ENCODE results near the gene DMGDH. TPM values are rescaled to one million over a fixed set of nuclear protein-coding genes. Genes with fewer than 3 reads are reported as not detected.

DMGDH gene
- total RNA-seq, 2 experiments from 2014 or later = 0.23 to 0.30 TPM

Other genes with a start within 250 kb of the DMGDH start
- 10 to 100 TPM; 10.5 to 11.1 TPM for gene ARSB, start 84.4 kb downstream of the DMGDH start, total RNA-seq
- gene BHMT2, start 93 bp upstream of the DMGDH start, total RNA-seq = not detected
- gene BHMT, start 42.1 kb upstream of the DMGDH start, total RNA-seq = not detected
- gene JMY, start 166.5 kb upstream of the DMGDH start, total RNA-seq = 1 to 10 TPM; 8.5 to 9.0 TPM